Central memory CD4-positive, alpha-beta T cell (primary cell): ENCODE measurements around the gene CDHR3.

Experiments
- DNase-seq: peaks from one replicate; pipeline ENCODE4 v3.0.0; 2022

CDHR3 gene

GRCh38 chr7:106054156-106054910 lies 91.3 kb downstream of the CDHR3 start:
- no peak for DNase-seq

GRCh38 chr7:106054971-106055532 lies 92.0 kb downstream of the CDHR3 start:
- DNase-seq: no peak

DNA sequence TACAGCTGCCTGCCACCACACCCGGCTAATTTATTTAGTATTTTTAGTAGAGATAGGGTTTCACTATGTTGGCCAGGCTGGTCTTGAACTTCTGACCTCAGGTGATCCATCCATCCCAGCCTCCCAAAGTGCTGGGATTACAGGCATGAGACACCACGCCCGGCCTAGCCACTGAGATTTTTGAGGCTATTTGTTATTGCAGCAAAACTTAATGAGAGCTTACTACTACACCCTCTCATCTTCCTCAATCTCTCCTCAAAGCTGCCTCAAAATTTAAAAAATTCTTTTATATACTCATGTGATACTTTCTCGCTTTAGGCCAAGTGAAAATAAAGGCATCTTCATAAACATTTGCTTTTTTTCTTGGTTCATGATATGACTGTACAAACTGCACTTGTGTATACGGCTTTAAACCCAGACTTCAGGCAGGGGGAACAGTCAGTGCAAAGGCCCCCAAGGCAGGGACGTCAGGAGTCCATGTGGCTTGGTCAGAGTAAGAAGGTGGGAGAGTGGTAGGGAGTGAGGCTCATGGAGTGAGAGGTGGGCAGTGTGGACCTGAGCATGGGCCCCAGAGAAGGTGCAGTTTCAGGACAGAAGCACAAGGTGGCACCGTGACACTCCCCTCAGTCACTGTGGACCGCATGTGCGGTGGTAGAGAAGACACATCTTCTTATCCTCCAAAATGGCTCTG lies 93.6 kb downstream of the CDHR3 start:
- peak; percentile 63 for DNase-seq

DNA sequence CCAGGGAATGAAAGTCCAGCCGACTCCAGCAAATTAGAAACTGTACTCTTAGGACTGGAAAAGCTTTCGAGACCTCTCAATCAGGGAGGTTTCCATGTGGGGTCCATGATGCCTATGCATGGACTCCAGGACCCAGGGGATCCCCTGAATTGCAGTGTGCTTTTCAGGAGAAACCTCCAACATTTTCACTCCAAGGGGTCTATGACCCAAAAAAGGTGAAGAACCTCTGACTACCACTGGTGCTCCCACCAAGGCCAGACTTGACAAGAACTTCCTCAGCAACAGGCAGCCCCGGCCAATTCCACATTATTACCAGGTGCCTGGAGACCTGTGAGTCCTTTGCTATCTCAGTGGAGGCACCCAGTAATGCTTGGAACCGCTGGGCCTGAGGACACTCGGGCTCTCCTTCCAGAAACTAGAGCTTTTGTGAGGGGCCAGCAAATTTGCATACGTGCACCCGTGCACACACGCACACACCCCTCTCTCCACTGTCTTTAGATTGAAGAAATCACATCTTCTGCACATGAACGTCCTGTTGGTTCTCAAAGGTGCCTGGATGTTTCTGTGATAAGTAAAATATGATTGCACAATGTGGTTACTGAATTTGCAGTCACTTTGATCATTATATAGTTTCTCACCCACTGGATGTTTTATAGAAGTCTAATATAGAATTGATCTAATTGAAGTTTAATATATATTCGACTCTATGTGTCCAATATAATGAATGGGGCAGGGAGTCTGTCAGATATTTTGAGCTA lies 94.3 kb downstream of the CDHR3 start:
- DNase-seq: no peak

- DNase-seq: no peak
Observed at GRCh38 chr7:106057962-106058927, 95.2 kb downstream of the CDHR3 start.

DNA sequence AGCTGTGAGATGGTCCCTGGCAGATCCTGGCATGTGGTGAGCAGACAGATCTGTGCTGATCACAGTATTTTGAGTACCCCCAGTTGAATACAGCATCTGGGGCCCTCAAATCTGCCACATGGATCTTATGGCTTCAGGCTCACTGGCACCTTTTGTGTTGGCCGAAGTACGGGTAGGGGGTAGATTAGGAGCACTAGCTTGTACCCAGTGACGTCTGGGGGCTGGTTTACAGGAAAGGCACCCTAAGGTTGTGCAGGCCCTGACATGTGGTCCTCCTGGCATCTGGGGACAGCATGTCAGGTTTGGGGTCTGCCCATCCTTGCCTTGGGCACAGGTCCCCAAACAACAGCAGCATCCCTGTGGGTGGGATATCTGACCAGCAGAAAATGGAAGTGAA lies 95.9 kb downstream of the CDHR3 start:
- no peak for DNase-seq

DNA sequence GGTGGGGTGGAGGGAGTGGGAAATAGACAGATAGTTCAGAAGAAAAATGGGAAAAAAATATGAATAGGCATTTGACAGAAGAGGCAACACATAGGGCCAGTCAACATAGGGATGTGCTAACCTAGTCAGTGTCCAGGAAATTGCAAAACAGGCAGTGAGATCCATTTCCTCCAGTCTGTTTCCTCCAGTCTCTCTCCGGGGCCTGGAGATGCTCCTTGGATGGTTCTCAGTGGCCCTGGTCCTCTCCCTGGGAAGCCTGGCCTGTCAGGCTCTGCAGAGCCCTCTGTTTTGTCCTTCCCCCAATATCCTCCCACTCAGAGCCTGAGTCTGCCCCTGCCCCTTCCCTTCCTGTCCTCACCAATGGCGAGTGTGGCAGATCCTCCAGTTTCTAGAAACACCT lies 96.5 kb downstream of the CDHR3 start:
- DNase-seq: no peak

DNA sequence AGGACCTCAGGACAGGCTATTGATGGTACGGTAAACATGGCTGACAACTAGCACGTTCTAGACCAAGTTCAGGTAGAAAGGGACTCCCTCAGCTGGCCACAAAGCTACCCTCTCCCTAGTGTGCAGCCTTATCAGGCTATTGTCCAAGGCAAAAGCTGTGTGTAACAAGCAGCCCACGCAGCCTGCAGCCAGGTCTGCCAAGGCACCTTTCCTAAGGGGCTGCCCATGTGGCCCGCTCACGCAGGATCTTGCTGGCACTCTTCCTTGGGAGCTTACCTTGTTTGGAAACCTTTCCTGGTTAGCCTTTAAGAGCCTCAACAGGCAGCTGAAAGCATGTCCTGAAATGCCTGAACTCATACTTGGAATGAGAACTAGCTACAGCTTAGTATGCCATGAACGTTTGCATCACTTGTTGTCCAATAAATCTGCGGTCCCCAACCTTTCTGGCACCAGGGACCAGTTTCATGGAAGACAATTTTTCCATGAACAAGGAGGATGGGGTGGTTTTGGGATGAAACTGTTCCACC lies 97.4 kb downstream of the CDHR3 start:
- no peak for DNase-seq

DNA sequence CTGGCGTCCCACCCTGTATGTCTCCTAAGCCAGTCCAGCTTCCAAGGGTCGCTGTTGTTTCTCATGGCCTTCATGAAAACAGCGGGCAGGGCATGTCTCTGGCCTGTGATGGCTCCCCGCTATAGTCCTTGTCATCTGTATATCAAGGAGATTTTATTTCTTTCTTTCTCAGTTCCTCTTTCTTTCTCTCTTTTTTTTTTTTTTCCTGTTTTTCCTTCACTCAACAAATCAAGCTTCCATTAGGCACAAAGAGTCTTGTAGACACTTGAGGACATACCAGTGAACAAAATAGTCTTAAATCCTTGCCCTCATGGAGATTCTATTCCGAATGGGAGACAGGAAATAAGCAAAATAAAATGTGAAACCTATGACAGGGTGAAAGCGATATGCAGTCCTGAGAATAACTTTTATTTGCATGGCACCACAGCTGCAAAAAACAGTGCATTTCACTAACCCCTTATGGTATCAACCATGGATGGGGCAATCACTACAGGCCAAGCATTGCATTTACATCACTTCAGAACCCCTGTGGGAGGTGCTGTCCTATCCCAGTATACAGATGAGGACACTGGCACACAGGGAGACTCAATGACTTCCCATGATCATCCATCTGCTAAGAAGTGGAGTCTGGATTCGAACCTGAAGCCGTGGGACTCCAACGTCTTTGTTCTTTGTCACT lies 98.4 kb downstream of the CDHR3 start:
- no peak for DNase-seq

GRCh38 chr7:106062006-106062405 lies 98.9 kb downstream of the CDHR3 start:
- no peak for DNase-seq

DNA sequence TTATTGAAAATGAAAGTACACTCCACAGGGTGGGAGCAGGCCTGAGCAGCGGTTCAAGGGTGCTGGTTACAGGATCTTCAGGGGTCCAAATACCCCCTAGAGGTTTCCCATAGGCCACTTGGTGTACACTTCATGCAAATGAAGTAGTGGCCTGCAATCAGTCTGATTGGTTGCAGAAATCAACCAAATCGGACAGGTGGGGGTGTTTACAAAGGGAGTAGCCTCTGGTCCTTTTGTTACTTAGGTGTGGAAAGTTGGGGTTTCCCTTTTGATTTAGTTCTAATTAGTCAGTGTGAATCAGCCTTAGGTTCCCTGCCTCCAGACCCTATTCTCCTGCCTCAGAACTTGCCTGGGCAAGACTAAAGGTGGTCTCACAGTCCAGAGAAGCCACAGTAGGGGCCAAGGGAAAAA lies 99.5 kb downstream of the CDHR3 start:
- DNase-seq: no peak

DNA sequence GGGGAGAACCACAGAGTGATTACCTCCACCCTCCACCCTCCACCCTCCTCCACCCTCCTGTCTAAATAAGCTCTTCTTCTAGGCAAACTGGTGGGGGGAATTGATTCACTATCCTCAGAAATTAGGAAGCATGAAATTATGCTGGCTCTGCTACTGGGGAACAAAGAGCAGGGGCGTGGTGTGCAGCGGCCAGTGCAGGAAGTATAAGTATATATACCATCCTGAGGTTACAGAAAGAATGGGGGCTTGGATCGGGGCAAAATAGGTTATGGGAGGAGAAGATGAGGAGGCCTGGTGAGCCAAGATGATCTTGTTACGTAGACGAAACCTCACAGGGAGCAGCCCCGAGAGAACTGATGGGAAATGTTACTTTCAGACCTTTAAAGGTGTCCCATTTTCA lies 100.0 kb downstream of the CDHR3 start:
- no peak for DNase-seq

DNA sequence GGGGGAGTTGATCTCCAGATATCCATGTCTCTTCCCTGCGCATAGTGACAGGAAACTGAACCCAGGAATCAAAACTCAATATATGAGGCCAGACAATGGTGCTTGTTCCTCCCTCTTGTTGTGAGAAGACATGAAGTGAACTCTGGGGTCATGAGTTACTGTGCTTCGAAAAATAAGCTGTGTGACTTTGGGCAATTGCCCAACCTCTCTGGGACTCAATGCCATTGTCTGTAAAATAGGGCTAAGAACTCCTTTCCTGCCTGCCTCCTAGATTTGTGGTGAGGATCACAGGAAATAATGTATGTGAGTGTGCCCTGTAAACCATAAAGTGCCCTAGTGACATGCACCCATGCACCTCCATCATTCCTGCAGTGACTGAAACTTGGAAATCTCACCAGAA lies 100.6 kb downstream of the CDHR3 start:
- no peak for DNase-seq

DNA sequence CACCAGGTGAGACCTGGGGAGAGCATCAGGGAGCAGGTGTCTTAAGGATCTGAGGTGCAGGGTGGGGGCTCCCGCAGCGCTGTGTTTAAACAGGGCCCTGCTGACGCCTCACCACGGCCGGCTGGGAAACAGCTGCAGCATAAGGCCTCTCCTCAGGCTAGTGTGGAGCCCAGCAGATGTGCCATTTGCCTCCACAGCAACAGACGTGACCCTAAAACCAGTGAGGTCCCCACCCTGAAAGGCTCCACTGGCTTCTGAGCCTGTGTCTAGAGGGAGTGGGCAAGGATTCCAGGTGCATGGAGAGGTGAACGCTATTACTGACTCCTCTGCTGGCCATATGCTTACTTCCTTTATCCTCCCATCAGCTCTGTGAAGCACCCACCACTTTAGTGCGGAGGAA lies 101.3 kb downstream of the CDHR3 start:
- no peak for DNase-seq

GRCh38 chr7:106064771-106065574 lies 101.9 kb downstream of the CDHR3 start:
- no peak for DNase-seq

DNA sequence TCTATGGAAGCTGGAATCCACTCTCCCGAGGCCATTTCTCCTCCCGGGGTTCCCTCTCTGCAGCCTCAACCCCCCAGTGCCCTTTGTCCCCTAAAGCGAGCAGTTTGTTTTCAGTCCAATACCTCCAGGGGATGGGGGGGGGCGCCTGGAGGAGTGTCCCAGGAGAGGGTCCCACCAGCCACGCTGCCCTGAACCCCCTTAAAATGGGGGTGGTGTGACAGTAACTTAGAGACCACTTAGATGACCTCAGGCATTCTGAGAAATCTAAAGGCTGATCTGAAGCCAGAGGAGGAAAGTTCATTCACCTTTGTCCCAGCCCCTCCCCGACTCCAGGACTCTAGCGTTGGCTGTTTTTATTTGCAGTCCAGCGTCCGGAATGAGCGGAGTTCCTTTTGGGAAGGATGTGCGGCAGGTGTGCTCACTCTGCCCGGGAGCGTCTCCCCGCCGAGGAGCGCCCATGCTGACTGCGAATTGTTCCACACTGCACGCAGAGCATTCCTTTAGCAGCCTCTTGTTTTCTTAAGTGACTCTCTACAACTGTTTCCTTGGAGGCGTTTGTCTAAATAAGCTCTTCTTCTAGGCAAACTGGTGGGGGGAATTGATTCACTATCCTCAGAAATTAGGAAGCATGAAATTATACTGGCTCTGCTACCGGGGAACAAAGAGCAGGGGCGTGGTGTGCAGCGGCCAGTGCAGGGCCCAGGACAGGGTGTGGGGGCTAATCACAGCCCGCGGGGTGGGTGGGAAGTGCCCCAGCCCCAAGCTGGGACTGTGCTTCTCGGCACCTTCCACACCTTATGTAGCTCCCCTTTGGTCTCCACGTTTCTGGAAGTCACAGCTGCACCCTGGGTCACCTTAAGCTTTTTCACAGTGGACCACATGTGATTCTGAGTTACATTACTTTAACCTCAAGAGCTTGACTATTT lies 102.8 kb downstream of the CDHR3 start:
- no peak for DNase-seq

DNA sequence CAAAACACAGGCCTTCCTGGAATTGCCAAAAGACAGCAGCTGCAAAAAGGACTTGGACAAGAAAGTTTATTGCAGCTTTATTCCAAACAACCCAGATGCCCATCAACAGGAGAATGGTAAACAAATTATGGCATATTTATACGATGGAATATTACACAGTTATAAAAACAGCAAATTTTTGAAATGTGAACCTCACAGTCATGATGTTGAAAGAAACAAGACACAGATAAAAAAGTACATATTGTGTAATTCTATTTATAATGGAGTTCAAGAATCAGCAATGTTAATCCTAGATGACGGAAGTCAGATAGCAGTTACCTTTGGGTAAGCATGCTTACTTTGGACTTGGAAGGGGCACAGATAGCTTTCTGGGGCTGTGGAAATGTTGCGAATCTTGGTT lies 104.6 kb downstream of the CDHR3 start:
- no peak for DNase-seq

- DNase-seq: no peak
Observed at GRCh38 chr7:106068538-106068961, 105.5 kb downstream of the CDHR3 start.

- no peak for DNase-seq
Observed at GRCh38 chr7:106068986-106069385, 105.9 kb downstream of the CDHR3 start.
